Measurements from ENCODE around the gene USP2. TPM values are rescaled to one million over a fixed set of nuclear protein-coding genes. Genes with fewer than 3 reads are reported as not detected.

USP2 gene
- total and polyA plus RNA-seq, 2 of the 4 experiments (the other 2 are of a cell fraction) = 0.18 to 0.79 TPM

GRCh38 chr11:119423509-119424254, 42.2 kb upstream of the USP2 start:
- intact Hi-C loops (cut with micrococcal nuclease) = loop anchor here (2.0 kb wide), 1 partner anchor 43 kb away; the partner anchor contains the start of gene USP2
- Histone ChIP-seq H3K9ac (ENCODE audit: low read depth, low read length) (peak overlapping the region; percentile 42), H4K20me1 (ENCODE audit: insufficient read depth, low read length) (peaks cover 36% of the 10 kb centered on the region), H3K23ac (ENCODE audit: low read depth, low read length) (no peak overlapping the region), H3K9me1 (ENCODE audit: insufficient read depth, low read length) (peaks cover 16% of the 10 kb centered on the region), H4K8ac (ENCODE audit: low read depth in 2 of 2, low read length in 2 of 2) (peak overlapping the region; percentile 44 to 66; a peak in 2 of 4 replicates), H3K18ac (ENCODE audit: low read depth, low read length) (no peak overlapping the region), H3K4me3 (ENCODE audit: insufficient read depth, low read depth, low read length) (peak overlapping the region; percentile 77), H2BK120ac (ENCODE audit: low read depth, low read length) (no peak overlapping the region), H2AK5ac (ENCODE audit: low read depth, low read length) (peak overlapping the region; percentile 62), H3K9me3 (ENCODE audit: control insufficient read depth, insufficient read depth, low read length) (no peaks in the 10 kb centered on the region), H2BK5ac (ENCODE audit: low read depth, low read length, poor library complexity, severe bottlenecking) (no peak overlapping the region), H2BK15ac (ENCODE audit: low read depth, low read length) (peak overlapping the region; percentile 36; the same call in 1 of the 3 replicates), H4K5ac (ENCODE audit: low read depth, low read length) (peak overlapping the region; percentile 37; the same call in 1 of the 2 replicates), H3K27ac (ENCODE audit: insufficient read depth, low read length) (peak overlapping the region; percentile 38), H2BK20ac (ENCODE audit: low read depth, low read length) (0 out of 2 replicates have a peak overlapping the region, but pooled peaks have one; percentile 20), H3K27me3 (ENCODE audit: control insufficient read depth, insufficient read depth, low read length) (no peaks in the 10 kb centered on the region), H3K14ac (replicated peaks; ENCODE audit: low read depth, low read length) (no peak overlapping the region), H2AK9ac (replicated peaks; ENCODE audit: low read depth, low read length, poor library complexity) (peak overlapping the region; percentile 35), H3K4me2 (ENCODE audit: low read depth, low read length) (peak overlapping the region; percentile 83), H4K91ac (ENCODE audit: insufficient read depth, low read depth, low read length) (peak overlapping the region; percentile 36), H3K56ac (ENCODE audit: extremely low read depth, insufficient read depth, low read length) (no peak overlapping the region), H3K4me1 (ENCODE audit: control insufficient read depth, insufficient read depth, low read length) (peaks cover 12% of the 10 kb centered on the region), H3K4ac (ENCODE audit: low read depth, low read length) (peak overlapping the region; percentile 24), H2AFZ (replicated peaks; ENCODE audit: low read length, poor library complexity) (peak overlapping the region; percentile 87), H3K36me3 (ENCODE audit: control insufficient read depth, insufficient read depth, low read length) (peaks cover 22% of the 10 kb centered on the region), H3K79me1 (ENCODE audit: low read depth in 1 of 2, low read length in 2 of 2) (peaks cover 15 to 38% of the 10 kb centered on the region in 2 experiments)
- dilution Hi-C loops (cut with HindIII; ENCODE audit: low sequenced_read_pairs, unreplicated experiment) = no loop called here
- in situ Hi-C loops (cut with MboI; ENCODE audit: low sequenced_read_pairs) = no loop called here
- DNase-seq (peak; percentile 13), ATAC-seq (ENCODE audit: low read depth) (no peak)
- 48% methylated on average over 3 of the region's 14 CpGs; no CpG with 5 or more reads in 1 of the 2 experiments for WGBS, 2 experiments (ENCODE audit: extremely low coverage in 2 of 2, insufficient read length in 1 of 2)
- POLR2A ChIA-PET (ENCODE audit: unreplicated experiment) = interaction anchor here (2.0 kb wide), 1 partner anchor 9 kb away, joined by 9 read pairs; no protein-coding TSS in a partner anchor
- CTCF ChIA-PET = no interaction called here
- BruUV-seq (replicated peaks) = no TSS peak
- TF ChIP-seq RAD21 (IDR thresholded peaks at IDR 0.05; ENCODE audit: low read length) (no peak), FOS (IDR thresholded peaks at IDR 0.05; ENCODE audit: low read depth, low read length) (no peak), MXI1 (IDR thresholded peaks at IDR 0.05; ENCODE audit: borderline replicate concordance, low read depth, low read length) (no peak), CEBPB (IDR thresholded peaks at IDR 0.05; ENCODE audit: low read depth, low read length) (no peak), MAZ (IDR thresholded peaks at IDR 0.05; ENCODE audit: borderline replicate concordance, low read depth, low read length) (no peak), CTCF (conservative IDR thresholded peaks at IDR 0.05; ENCODE audit: low read depth, low read length) (no peak), RFX5 (IDR thresholded peaks at IDR 0.05; ENCODE audit: low read depth, low read length) (no peak), MAFK (IDR thresholded peaks at IDR 0.05; ENCODE audit: low read depth, low read length) (no peak), NFE2L2 (IDR thresholded peaks at IDR 0.05; ENCODE audit: low read depth, low read length) (no peak), ELK1 (IDR thresholded peaks at IDR 0.05; ENCODE audit: borderline replicate concordance, low read depth, low read length) (no peak), BHLHE40 (IDR thresholded peaks at IDR 0.05; ENCODE audit: low read depth, low read length) (no peak), USF2 (IDR thresholded peaks at IDR 0.05; ENCODE audit: low read depth, low read length) (no peak), SMC3 (IDR thresholded peaks at IDR 0.05; ENCODE audit: low read depth, low read length) (no peak), RCOR1 (IDR thresholded peaks at IDR 0.05; ENCODE audit: insufficient replicate concordance, low read length) (no peak)

All from IMR-90 (cell line).